ENCODE results near the gene ZNF394.

DNA sequence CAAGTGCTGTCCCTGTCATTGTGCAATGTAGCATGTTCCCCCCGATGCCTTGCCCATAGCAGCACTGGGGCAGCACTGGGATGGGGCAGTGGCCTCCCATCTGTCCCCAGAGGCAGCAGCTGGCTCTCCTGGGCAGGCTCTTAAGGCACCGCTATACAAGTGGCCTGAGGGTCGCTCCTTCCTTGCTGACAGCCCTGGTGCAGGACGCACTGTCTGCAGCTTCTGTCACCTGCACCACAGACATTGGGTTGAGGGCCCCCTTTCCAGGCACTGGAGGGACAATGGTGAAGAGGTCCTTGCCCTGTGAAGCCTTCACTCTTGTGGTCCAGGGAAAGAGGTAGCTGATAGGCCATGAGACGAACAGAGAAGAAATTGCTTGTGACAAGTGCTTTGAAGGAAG, 50.8 kb downstream of the ZNF394 start:
- TF ChIP-seq CTCF (IDR thresholded peaks at IDR 0.05; ENCODE audit: low read depth, low read length, missing input control) (no peak), RAD21 (IDR thresholded peaks at IDR 0.05) (no peak), TAF1 (conservative IDR thresholded peaks at IDR 0.05) (no peak), GABPA (IDR thresholded peaks at IDR 0.05 in 1 of 2, conservative IDR thresholded peaks at IDR 0.05 in 1 of 2) (no peak), JUND (IDR thresholded peaks at IDR 0.05) (no peak), YY1 (IDR thresholded peaks at IDR 0.05) (no peak), RXRA (IDR thresholded peaks at IDR 0.05) (no peak), FOXA1 (IDR thresholded peaks at IDR 0.05) (no peak), ATF3 (IDR thresholded peaks at IDR 0.05) (no peak)
- TF ChIP-seq, protein P1, sequence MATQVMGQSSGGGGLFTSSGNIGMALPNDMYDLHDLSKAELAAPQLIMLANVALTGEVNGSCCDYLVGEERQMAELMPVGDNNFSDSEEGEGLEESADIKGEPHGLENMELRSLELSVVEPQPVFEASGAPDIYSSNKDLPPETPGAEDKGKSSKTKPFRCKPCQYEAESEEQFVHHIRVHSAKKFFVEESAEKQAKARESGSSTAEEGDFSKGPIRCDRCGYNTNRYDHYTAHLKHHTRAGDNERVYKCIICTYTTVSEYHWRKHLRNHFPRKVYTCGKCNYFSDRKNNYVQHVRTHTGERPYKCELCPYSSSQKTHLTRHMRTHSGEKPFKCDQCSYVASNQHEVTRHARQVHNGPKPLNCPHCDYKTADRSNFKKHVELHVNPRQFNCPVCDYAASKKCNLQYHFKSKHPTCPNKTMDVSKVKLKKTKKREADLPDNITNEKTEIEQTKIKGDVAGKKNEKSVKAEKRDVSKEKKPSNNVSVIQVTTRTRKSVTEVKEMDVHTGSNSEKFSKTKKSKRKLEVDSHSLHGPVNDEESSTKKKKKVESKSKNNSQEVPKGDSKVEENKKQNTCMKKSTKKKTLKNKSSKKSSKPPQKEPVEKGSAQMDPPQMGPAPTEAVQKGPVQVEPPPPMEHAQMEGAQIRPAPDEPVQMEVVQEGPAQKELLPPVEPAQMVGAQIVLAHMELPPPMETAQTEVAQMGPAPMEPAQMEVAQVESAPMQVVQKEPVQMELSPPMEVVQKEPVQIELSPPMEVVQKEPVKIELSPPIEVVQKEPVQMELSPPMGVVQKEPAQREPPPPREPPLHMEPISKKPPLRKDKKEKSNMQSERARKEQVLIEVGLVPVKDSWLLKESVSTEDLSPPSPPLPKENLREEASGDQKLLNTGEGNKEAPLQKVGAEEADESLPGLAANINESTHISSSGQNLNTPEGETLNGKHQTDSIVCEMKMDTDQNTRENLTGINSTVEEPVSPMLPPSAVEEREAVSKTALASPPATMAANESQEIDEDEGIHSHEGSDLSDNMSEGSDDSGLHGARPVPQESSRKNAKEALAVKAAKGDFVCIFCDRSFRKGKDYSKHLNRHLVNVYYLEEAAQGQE (IDR thresholded peaks at IDR 0.05), result no peak
- TF ChIP-seq, protein P2, sequence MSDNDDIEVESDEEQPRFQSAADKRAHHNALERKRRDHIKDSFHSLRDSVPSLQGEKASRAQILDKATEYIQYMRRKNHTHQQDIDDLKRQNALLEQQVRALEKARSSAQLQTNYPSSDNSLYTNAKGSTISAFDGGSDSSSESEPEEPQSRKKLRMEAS (IDR thresholded peaks at IDR 0.05), result no peak
- TF ChIP-seq, protein P3, sequence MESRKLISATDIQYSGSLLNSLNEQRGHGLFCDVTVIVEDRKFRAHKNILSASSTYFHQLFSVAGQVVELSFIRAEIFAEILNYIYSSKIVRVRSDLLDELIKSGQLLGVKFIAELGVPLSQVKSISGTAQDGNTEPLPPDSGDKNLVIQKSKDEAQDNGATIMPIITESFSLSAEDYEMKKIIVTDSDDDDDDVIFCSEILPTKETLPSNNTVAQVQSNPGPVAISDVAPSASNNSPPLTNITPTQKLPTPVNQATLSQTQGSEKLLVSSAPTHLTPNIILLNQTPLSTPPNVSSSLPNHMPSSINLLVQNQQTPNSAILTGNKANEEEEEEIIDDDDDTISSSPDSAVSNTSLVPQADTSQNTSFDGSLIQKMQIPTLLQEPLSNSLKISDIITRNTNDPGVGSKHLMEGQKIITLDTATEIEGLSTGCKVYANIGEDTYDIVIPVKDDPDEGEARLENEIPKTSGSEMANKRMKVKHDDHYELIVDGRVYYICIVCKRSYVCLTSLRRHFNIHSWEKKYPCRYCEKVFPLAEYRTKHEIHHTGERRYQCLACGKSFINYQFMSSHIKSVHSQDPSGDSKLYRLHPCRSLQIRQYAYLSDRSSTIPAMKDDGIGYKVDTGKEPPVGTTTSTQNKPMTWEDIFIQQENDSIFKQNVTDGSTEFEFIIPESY (IDR thresholded peaks at IDR 0.05), result no peak
